ENCODE results near the gene VTI1A.

The VTI1A gene

GRCh38 chr10:112738606-112739591, 291.9 kb downstream of the VTI1A start:
- TF ChIP-seq CTCF (IDR thresholded peaks at IDR 0.05; ENCODE audit: low read depth, low read length) = no peak
- peak; percentile 29 for DNase-seq (ENCODE audit: low read depth, low spot score)
- in situ Hi-C loops (cut with HindIII; ENCODE audit: low sequenced_read_pairs) = no loop called here
- H3K4me3 ChIP-seq (ENCODE audit: low read depth, low read length) = no peak overlapping the region

- no peak overlapping the region for H3K4me3 ChIP-seq (ENCODE audit: low read depth, low read length)
- DNase-seq (ENCODE audit: low read depth, low spot score) = no peak
- in situ Hi-C loops (cut with HindIII; ENCODE audit: low sequenced_read_pairs) = no loop called here
- TF ChIP-seq CTCF (IDR thresholded peaks at IDR 0.05; ENCODE audit: low read depth, low read length) = no peak
Observed at GRCh38 chr10:112739592-112740353, 292.8 kb downstream of the VTI1A start.

GRCh38 chr10:112741830-112742402, 294.9 kb downstream of the VTI1A start:
- no peak for DNase-seq (ENCODE audit: low read depth, low spot score)
- TF ChIP-seq CTCF (IDR thresholded peaks at IDR 0.05; ENCODE audit: low read depth, low read length) = no peak
- H3K4me3 ChIP-seq (ENCODE audit: low read depth, low read length) = no peak overlapping the region
- in situ Hi-C loops (cut with HindIII; ENCODE audit: low sequenced_read_pairs) = no loop called here

- in situ Hi-C loops (cut with HindIII; ENCODE audit: low sequenced_read_pairs) = no loop called here
- TF ChIP-seq CTCF (IDR thresholded peaks at IDR 0.05; ENCODE audit: low read depth, low read length) = no peak
- H3K4me3 ChIP-seq (ENCODE audit: low read depth, low read length) = no peak overlapping the region
- no peak for DNase-seq (ENCODE audit: low read depth, low spot score)
Observed at GRCh38 chr10:112744181-112745096, 297.4 kb downstream of the VTI1A start.

- no peak overlapping the region for H3K4me3 ChIP-seq (ENCODE audit: low read depth, low read length)
- in situ Hi-C loops (cut with HindIII; ENCODE audit: low sequenced_read_pairs) = no loop called here
- no peak for DNase-seq (ENCODE audit: low read depth, low spot score)
- TF ChIP-seq CTCF (IDR thresholded peaks at IDR 0.05; ENCODE audit: low read depth, low read length) = no peak
Observed at GRCh38 chr10:112746329-112746728, 299.3 kb downstream of the VTI1A start.

All from astrocyte of the spinal cord (primary cell).